NCI-H1092 treated with DMSO at 0.1 percent for 48 hours (cell line): Measurements from ENCODE around the gene MDFIC2.
"Not testable (repeated sequence)": the region's sequence is repeated elsewhere in the genome, so short reads cannot be mapped to it uniquely, and the experiment has no call there.

Source experiments
- DNase-seq: peaks from one replicate; lab custom pipeline; 2025; lab: John Stamatoyannopoulos, UW

The MDFIC2 gene

DNA sequence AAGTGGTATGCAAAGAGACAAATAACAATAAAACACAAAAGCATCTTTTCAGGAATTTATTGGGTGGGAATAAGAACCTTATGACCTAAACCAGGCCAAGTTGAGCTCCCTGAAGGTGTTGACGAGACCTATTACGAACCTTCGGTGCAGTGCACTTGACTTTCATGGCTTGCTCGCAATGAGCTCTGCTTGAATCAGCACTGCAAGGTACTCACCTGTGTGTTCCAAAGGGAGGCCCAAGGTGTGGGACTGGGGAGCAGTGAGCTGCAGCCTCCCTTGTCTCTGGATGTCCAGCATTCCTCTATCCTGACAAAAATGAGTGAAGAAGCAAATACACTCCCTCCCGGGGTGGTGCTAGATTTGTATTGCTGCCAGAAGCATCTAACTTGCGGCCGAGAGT, at the start of gene MDFIC2:
TSS of gene MDFIC2 (minus strand) at position 303 of the 400 bp plus-strand sequence. CDS start 665 bp downstream, outside the sequence.
- DNase-seq = no peak

DNA sequence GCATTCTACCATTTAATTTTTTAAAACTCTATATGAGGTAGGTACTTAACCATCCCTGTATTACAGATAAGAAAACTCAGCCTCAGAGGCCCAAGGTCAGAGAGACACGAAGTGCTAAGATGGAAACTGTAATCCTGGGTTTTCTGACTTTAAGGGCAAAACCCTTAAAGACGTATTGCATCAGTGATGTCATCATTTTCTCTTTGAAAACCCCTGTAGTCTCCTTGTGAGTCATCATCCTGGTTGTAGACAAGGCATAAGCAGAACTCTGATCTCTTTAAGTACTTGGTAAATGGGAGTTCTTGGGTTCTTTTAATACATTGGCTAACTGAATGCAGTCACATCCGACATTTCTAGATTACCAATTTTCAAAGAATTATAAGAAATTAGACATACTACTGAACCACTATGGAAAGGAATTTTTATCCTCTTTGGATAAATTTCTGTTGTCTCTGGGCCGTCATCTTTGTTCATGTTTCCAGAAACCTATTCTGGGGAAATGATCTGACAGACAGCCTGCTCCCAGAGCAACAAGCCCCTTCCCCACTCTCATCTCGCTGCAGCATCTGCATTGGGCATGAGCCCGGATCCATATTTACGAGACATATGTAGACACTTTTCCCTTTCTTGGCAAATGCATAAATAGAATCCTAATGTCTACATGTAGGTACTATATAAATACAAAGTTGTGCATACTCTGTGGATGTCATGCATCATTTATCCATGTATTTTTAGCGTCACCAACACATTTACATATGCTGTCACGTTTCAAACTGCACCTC, 48.7 kb upstream of the MDFIC2 start:
- DNase-seq = no peak

DNA sequence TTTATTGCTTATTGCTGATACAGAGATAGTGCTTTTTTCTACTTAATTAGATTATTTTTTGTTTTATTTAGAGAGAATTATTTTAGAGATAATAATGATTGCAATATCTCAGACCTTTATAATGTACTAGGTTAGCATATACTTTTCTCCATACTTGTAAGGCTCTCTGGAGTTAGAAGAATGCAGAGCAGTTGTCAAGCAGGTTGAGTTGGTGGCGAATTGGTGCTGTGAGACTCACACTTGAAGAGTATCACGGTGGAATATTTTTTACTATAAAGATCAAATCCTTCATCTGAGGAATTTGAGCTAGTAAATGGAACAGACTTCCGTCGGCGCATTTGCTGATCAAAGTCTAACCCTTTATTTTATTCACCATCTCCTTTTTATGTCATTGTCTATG, 47.3 kb upstream of the MDFIC2 start:
- no peak for DNase-seq

DNA sequence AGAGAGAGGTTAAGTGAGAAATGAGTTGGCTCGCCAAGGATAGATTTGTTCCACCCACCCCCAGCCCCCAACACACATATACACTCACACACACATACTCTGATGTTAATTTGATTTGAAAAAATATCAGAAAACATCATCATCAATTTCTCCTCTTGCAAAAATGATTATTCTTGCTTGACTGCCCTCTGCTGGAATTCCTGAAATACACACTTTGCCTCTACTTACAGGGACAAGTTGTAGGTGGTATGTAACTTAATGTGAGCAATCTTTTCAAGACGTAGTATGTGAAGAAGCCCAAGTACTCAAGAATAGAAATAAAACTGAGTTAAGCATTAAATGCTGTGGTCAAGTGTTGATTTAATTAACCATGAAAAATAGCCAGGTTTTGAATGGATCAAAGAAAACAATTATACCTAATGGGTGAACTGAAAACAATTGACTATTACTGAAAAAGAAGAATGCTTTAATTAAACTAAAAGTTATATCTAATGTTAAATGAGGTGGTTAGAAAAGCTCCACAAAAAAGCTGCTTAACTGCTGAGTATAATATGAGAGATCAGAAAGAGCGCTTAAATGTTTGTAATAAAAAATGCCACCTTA, 46.6 kb upstream of the MDFIC2 start:
- DNase-seq = peak; percentile 7

DNA sequence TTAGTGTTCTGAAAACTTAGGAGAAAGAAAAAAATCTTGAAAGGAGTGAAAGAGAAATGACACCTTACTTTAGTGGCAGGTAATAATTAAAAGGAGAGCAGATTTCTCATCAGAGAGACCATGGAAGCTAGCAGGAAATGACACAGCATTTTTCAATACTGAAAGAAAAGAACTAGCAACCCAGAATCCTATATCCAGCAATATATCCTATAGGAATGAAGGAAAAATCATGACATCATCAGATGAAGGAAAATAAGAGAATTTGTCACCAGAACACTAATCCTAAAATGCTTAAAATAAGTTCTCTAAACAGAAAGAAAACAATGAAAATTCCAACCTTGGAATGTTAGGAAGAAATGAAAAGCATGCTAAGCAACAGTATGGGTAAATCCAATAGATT, 39.8 kb upstream of the MDFIC2 start:
- DNase-seq = no peak

DNA sequence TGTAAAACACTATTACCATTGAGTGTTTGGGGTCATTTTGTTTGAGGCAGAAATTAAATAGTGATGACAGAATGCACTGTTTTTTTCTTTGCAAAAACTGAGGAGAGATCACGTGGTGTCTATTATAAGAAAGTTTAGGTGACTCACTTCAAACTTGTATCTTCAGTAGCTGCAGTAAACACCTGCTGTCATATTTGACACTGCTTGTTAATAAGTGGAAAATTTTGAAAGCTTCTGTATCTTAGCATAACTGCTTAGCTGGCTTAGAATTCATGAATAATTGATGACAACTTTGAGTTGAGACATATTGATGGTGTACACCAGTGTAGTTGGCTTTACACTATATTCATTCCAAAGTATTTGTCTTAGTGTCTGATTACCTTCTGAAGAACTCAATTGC, 29.7 kb upstream of the MDFIC2 start:
- DNase-seq = no peak

DNA sequence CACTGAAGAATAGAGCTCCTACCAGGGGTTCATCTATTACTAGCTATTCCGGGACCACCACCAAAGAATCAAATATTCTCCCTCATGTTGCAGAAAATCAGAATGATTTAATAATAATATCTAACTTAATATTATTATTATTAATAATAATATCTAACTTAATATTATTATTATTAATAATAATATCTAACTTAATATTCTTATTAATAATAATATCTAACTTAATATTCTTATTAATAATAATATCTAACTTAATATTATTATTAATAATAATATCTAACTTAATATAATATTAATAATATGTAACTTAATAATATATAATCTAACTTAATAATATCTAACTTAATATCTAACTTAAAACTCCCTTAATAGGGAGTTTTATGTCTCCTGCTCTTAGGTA, 24.4 kb upstream of the MDFIC2 start:
- DNase-seq = not testable (repeated sequence)

DNA sequence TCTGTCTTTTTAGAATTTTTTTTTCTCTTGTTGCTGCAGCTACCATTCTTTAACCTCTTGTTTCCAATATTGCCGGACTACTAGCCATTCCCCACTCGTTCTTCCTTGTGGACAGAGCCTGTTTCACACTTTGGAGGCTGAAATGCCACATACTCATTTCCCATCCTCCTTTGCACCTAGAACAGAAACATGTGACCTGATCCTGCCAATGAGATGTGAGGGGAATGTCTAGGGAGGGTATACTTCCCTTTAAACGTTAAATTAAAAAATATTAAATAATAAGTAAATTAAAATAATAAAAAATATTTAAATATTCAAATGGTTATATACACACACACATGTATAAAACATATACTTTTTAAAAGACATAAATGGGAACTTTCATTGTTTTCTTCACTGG, 20.6 kb upstream of the MDFIC2 start:
- no peak for DNase-seq

DNA sequence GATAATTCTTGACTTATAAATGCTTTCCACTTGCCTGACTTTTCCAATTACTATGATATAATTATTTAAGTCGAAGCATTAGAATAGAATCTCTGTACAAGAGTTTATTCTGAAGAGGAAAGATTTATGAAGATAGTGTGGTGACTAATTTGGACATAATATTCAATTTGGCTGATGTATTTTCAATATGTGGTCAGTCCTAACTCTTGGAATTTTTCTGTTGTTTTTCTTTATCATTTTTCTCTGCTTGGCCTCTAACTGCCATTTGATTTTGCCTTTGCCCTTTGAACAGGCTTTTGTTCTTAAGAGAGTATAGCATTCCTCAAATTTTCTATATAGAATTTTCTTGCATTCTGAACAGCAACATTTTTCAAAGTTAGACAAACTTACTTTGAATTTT, 2.6 kb upstream of the MDFIC2 start:
- no peak for DNase-seq

DNA sequence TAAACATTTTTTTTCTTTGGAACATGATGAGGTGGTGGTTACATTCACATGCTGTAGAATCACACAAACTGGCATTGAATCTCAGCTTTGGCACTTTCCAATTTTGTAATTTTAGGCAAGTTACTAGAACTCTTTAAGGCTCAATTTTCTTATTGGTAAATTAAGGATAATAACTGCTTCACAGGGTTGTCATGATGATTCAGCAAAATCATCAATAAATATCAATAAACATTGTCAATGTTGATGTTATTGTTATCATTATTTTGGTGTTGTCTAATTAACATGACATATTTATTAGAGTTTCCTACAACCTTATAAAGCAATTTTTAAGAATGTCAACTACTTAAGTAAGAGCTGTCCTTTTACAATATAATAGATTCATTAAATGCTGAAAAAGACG, 1.6 kb downstream of the MDFIC2 start:
- DNase-seq = no peak

DNA sequence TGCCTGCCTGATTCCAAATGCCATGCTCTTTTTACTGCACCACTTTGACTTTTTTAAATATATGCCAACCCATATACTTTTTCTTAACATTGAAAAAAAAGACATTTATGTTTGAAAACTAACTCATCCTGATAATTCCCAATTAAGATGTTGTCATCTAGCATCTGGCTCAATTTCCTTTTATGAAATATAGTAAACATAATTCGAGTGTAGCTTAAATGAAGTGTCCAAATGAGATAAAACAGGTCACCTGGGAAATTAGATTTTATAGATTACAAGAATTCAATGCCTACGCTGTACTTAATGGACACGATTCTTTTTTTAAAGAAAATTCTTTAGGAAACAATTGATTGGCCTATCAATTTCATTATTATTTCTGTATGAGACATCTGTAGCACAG, 2.8 kb downstream of the MDFIC2 start:
- DNase-seq = no peak

DNA sequence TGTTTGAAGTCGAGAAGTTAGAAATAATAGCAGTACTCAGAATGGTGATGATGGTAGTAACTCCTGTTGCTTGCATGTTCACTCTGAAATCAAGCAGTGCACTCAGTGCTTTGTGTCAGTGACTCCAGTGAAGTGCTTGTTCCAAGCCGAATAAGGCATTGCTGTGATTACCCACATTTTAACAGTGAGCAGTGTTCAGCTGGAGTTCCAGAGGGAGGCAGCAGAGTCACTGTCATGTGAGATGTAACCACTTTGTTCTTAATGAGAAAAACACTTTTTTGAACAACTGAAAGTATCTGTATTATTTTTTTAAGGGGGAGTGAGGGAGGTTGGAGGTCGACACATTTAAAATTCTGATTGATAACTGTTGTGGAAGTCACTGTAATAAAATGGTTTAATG, 3.7 kb downstream of the MDFIC2 start:
- DNase-seq = no peak

DNA sequence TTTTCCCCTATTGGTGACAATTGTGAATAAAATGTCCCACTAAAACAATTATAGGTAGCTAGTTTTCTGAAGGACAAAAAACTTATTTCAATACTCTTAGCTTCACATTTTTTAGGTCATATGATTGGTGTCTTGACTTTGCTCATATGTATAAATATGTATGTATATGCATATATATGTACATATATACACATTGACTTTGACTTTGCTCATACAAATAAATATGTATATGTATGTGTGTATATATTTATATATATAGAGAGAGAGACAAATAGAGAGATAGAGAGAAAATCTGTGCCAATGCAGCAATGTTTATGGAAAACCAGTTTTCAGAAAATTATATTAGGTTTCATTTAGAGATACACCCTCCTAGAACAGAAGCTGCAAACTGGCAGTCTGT, 5.7 kb downstream of the MDFIC2 start:
- no peak for DNase-seq

DNA sequence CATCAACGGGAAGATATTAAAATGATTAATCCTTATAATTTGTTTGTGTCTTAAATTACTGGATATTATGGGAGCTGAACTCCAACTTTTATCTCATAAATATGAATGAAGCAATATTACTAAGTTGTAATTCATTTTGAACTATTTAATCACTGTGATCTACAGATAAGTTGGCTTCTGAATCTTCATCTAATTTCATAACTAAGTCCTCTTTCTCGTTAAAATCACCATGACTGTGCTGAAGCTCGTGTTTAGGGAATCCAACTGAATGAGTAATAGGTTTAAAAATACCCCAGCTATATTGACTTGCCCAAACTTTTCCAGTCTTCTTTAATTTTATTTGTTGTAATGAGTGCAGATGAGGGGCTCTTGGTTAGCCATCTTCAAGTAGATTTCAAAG, 14.1 kb downstream of the MDFIC2 start:
- DNase-seq = no peak

DNA sequence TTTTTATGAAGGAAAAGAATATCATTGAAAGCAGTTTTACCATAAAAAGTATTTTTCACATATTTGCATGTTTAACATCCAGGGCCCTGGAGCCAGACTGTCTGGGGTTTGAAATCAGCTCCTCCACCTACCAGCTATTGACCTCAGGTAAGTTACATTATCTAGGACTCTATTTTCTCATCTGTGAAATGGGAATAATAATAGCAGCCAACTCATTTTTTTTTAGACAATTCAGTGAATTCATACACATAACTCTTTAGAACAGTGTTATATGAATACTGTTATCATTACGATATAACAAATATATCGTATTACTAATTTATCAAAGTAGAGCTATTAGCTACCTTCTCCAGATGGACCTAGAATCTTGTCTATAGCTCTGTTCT, 21.3 kb downstream of the MDFIC2 start:
- DNase-seq = no peak

DNA sequence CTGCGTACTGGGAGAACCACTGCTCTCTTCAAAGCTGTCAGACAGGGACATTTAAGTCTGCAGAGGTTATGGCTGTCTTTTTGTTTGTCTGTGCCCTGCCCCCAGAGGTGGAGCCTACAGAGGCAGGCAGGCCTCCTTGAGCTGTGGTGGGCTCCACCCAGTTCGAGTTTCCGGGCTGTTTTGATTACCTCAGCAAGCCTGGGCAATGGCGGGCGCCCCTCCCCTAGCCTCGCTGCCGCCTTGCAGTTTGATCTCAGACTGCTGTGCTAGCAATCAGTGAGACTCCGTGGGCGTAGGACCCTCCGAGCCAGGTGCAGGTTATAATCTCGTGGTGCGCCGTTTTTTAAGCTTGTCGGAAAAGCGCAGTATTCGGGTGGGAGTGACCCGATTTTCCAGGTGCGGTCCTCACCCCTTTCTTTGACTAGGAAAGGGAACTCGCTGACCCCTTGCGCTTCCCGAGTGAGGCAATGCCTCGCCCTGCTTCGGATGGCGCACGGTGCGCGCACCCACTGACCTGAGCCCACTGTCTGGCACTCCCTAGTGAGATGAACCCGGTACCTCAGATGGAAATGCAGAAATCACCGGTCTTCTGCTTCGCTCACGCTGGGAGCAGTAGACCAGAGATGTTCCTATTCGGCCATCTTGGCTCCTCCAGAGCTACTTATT, 21.9 kb downstream of the MDFIC2 start:
- not testable (repeated sequence) for DNase-seq

DNA sequence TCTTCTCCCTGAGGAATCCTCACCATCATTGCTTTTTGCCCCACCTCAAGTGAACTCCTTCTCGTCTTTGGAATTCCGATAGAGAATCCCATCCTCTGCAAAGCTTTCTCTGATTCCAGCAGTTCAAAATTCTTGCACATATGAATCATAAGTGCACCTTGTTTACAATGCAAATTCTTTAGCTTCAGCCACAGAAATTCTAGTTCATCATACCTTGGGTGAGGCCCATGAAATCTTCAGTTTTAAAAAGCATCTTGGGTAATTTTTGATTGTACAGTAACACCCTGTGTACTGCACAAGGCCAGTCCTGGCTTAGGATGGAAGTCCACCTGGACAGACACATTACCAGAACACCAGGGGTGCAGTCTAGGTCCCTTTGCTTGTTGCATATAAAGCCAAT, 30.8 kb downstream of the MDFIC2 start:
- DNase-seq = no peak

DNA sequence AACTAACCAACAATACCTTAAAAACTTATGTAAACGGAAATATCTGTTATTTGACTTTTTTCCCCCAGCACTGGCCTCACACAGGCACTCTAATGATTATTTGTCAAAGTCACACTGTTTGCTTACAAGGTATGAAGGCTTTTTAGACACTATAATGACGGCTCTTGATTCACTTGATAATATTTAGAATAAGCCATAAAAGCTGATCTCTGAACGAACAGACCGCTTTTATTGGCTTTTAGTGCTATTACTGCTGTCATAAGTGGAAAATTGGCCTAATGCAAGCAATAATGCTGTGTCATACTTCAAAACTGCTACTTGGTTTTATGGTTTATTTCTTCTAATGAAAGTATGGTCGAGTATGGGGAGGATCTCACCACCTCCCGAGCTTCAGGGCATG, 35.1 kb downstream of the MDFIC2 start:
- DNase-seq = peak; percentile 16

DNA sequence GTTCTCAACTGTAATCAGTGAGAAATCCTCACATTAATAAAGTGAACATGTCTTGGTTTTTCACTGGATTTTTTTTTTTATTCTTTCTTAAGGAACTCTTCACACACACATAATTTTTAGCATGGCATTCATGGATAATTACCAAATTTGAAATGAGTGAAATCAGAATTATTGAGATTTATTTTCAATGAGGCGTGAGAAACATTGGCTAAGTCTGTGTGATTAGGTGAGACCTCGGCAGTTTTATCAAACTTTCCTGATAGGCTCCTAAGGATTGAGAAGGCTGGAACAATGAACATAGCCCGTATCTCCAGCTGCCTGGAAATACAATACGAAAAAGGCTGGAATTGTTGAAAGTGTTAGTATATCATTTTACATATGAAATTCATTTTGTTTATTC, 35.5 kb downstream of the MDFIC2 start:
- DNase-seq = no peak

DNA sequence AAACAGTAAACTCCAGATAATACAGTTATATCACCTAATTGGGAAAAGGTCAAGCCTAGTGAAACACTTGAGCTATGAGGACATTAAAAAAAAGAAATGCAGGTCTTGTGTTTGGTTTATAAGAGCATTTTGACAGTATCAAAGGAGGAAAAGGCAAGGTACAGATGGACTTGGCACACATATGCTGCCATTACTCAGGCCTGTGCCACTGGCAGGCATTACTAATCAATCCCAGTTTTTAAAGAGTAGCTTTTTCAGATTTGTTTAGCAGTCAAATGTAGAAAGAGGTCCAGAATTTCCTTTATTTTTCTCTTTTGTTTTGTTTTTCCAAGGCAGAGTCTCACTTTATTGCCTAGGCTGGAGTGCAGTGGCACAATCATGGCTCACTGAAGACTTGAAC, 38.9 kb downstream of the MDFIC2 start:
- DNase-seq = no peak

DNA sequence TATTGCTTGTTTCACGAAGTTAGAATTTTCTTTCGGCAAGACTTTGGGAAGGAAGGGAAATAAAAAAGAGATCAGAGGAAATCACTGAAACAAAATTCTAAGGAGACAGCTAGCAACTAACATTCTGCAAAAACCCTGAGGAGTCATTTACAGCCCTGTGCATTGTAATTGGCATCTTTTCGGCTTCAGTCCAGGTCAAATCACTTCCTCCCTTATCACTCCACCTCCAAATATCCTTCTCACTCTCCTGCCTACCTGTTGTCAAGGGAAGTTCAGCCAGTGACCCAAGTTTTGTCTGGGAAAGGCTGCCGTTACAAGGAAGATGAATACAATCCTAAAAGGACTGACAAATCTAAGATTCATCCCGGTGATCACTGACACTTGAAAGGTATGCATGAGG, 39.6 kb downstream of the MDFIC2 start:
- no peak for DNase-seq

DNA sequence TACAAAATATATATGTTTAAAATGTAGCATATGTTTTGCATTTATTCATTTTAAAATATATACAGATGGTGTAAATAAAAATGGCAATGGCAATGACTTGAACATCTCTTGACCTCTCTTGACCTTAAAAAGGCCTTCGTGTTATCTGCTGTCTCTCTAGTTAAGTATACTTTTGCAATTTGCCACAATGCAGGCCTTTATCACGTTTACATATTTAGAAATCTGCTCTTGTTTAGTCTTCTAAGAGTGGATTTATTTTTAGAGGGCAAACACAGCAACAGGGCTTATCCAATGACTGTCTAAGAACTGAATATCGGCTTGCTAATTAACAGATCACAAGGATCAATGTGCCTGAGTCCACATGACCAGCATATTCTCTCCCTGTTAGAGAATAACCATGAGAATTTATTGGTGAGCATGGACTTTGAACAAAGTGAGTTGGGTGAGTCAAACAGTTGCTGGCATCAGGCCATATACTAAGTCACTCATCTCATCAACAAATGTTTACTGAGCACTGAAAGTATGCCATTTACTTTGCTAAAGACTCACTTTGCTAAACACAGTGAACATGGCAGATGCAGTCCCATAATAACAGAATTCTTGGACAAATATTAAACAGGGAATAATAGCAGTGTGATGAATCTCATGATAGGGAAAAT, 48.2 kb downstream of the MDFIC2 start:
- DNase-seq = no peak

DNA sequence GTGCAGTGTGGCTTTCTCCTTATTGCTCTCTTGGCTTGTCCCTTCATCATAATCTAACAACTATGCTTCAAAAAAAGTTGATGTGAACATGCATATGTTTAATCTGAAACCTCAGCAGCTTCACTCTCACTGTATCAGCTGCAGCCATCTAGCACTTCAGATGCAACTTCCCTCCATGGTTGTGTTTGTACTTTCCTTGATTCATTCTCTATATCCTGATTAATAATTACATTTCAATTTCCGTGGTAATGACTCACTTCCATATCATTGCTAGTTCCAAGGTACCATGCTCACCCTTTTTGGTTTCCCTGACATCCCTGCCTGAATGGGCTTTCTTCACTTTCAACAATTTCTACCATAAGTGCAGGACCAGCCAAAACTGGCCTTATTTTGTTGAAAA, 51.2 kb downstream of the MDFIC2 start:
- DNase-seq = no peak
